ENCODE results near the gene SHISA2. TPM values are rescaled to one million over a fixed set of nuclear protein-coding genes. Genes with fewer than 3 reads are reported as not detected.

The SHISA2 gene
- 41.9 TPM for total RNA-seq

GRCh38 chr13:26051657-26052311 lies at the start of gene SHISA2:
SHISA2 (minus strand) TSS chr13:26052016; CDS start chr13:26050975, 1,041 bp downstream.

Other genes starting within 250 kb of the SHISA2 start
- gene RNF6, start 170.3 kb upstream of the SHISA2 start, total RNA-seq: 29.9 TPM
- 22.3 TPM for gene CDK8, start 202.1 kb upstream of the SHISA2 start, total RNA-seq

Measured in camera-type eye (tissue), 1 donor.